DMS 273 (cell line): ENCODE measurements around the gene CCDC9B.

ENCODE experiments used
- DNase-seq: peaks from one replicate; lab custom pipeline; 2025; ENCODE audit not compliant: unreplicated experiment; lab: John Stamatoyannopoulos, UW

Gene CCDC9B

GRCh38 chr15:40310993-40311392 lies 29.7 kb downstream of the CCDC9B start:
- no peak for DNase-seq

- peak; percentile 73 for DNase-seq
These were observed 30.5 kb downstream of the CCDC9B start for GRCh38 chr15:40310001-40310959.

DNA sequence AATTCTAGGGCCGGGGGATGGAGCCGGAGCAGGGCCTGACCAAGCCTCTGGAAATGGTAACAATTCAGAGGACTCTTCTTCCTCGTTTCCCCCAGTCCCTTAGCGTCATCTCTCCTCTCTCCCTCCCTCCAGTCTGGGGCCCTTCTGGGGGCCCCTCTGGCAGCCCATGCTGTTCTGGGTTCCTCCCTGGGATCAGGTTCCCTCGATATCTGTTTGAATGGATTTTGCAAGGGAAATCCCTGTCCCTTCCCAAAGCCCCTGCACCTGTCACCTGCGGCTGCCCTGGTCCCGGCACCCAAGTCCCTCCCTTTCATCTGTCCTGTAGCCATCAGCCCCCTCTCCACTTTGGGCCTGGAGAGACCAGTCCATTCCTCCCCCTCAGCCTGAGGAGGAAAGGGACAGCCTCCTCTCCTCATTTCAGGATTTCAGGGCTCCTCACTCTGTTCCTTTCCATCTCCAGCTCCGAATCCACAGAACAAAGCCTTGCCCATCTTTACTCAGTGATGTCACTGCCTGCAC lies 31.3 kb downstream of the CCDC9B start:
- DNase-seq: no peak

DNA sequence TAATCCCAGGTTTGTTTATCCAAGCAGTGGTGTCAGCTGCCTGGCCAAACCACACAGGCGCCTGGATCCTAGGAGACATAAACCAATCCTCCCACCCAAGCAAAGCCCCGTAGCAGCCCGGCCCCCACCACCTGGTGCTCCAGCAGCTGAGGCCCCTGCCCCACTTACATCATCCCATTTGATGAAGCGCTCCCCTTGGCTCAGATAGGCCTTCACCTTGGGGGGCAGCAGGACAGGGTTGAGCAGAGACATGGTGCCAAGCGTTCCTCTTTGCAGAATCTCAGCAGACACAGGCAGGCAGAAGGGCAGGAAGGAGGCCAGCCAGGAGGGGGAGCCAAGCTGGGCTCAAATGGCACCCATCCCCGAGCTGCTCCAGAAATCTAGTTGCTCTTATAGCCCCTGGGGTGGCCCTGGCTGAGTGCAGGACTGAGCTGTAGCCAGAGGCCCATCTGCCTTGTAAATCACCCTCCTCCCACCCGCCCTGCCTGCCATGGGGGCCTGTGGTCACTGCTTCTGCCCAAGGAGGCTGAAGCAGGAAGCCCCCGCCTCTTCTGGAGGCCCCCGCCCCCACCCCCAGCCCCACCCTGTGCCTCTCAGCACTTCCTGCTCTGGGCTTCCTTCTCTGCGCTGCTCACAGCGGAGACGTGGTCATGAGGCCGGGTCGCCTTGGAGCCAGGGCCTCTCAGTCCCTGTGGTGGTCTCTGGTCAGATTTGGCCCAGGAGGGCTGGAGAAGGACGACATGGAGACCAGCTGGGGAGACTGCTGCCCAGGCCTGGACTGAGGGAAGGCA lies 33.1 kb downstream of the CCDC9B start, which contains the start of gene PLCB2:
PLCB2 (minus strand) TSS at position 515 of the 791 bp plus-strand sequence; CDS start at position 252, 263 bp downstream.
- peak; percentile 61 for DNase-seq

- no peak for DNase-seq
These were observed 33.8 kb downstream of the CCDC9B start for GRCh38 chr15:40306908-40307307.

DNA sequence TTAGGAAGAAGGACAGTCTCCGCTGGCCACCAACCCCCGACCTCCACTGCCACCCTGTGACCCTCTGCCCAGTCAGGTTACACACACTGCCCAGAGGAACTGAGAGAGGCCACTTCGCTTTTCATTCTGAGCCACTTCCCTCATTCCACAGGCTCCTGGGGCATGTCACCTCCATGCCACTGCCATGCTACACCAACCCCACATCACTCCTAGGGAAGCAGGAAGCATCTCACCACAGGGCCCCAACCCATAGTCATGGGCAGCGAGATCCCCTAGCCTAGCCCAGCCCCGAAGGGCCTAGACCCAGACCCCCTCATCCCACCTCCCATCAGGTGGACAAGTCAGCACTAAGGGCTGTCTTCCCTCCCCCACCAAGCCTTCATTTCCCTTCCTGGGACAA lies 34.4 kb downstream of the CCDC9B start:
- no peak for DNase-seq

DNA sequence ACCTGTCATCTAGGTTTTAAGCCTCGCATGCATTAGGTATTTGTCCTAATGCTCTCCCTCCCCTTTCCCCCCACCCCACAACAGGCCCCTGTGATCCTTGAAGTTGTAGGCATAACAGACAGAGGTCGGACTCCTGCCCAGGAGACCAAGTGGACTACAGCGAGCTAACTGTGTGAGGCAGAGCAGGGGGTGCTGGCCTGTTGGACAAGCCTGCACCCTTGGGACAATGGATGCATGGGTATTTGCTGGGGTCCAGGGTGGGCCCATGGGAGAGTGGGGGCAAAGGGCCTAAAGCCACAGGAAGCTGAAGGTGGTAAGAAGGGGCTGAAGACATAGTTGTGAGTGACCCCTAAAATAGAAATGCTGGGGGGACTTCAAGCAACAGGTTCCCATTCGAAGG lies 35.5 kb downstream of the CCDC9B start:
- DNase-seq: no peak

GRCh38 chr15:40303576-40303975 lies 37.2 kb downstream of the CCDC9B start:
- no peak for DNase-seq

DNA sequence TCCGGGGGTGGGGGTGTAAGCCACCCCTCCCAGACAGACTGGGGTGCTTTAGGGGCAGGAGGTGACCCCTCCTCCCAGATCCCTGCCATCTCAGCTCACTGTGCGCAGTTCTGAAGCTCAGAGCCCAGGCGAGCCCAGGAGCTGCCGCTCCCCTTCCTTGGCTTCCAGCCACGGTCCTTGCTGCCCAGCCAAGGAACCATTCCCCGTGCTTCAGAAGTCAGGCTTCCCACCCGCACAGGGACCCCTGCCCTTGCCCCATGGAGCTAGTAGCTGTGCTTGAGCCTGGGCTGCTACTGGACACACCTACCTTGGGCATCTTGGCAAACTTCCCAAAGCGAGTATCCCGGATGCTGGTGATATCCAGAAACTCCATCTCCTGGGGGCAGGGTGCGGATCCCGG lies 37.8 kb downstream of the CCDC9B start:
- DNase-seq: no peak

DNA sequence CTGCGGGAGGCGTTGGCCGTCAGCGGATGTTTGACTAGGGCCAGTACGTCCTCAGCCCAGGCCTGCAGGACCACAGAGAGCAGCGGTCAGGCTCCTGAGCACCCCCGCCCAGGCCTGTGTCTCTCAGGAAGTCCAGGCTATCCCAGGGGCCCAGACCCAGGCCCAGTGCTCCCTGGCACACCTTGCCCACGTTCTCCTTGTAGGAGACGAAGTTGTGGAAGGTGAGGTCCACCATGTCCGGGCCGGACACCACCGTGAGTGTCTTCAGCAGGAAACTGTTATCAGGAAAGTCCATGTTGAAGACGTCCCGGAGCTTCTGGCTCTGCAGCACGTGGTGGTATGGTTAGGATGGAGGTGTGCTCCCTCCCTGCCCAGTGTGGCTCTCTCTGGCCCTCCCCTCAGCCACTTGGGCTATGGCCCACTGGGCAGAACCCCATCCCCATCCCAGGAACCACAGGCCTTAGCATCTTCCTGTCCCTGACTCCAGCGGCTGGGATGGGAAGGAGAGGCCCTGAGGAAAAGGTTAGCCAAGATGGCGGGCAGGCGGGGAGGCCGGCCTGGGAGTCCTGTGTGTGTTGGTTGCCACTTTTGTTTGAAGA lies 38.4 kb downstream of the CCDC9B start:
- no peak for DNase-seq

- no peak for DNase-seq
These were observed 39.1 kb downstream of the CCDC9B start for GRCh38 chr15:40301467-40302179.

DNA sequence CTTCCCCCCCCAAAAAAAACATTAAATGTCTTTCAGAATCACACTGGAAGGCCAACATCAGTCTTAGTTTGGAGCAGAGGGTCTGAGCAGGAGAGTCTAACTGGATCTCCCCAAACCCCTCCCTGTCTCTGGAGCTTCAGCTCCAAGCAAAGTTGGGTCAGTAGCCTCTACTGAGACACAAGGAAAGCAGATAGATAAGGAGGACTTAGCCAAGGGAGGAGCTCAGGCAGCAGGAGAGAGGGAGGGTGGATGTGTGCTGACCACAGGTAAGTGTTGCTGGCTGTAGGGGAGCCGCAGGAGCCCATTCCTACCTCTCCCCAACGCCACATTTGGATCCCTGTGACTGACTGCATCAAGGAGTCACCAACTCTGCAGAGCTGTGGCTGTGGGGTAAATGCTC lies 40.0 kb downstream of the CCDC9B start:
- DNase-seq: no peak

GRCh38 chr15:40300367-40300766 lies 40.4 kb downstream of the CCDC9B start:
- DNase-seq: no peak

GRCh38 chr15:40298216-40298935 lies 42.4 kb downstream of the CCDC9B start:
- no peak for DNase-seq

DNA sequence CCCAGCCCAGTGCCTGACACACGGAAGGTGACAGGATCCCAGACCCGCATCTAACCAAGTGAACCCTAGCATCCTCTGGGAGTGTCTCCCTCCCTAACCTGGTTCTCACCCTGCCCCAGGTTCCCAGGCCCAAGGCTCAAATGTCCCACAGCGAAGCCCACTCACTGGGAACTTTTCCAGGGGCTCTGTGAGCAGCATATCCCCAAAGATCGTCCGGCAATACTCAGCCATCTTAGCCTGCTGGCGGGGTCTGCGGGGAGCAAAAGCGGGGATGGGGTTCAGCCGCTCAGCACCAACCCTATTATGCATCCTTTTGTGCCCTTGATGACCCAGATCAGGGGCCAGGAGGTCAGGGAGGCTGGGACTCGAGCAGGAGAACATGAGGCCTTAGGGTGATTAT lies 43.4 kb downstream of the CCDC9B start:
- no peak for DNase-seq

- DNase-seq: no peak
These were observed 44.0 kb downstream of the CCDC9B start for GRCh38 chr15:40296561-40297230.

GRCh38 chr15:40295877-40296560 lies 44.7 kb downstream of the CCDC9B start:
- DNase-seq: no peak

GRCh38 chr15:40295297-40295696 lies 45.4 kb downstream of the CCDC9B start:
- no peak for DNase-seq
